ENCODE data around the gene LATS2. TPM values are rescaled to one million over a fixed set of nuclear protein-coding genes. Genes with fewer than 3 reads are reported as not detected.
A peak's percentile ranks its signal among the peaks of the same experiment; 100 is the strongest.

Gene LATS2
- total RNA-seq, 2 donors from 2014 or later, result 3.7 to 11.3 TPM

- no peak overlapping the region for H3K9ac ChIP-seq (ENCODE audit: low read depth in 2 of 2, low read length in 2 of 2)
- DNase-seq, result no peak
- H3K36me3 ChIP-seq, result no peaks in the 10 kb centered on the region
- intact Hi-C loops (cut with DNase I), result no loop called here
- H3K4me1 ChIP-seq, result no peaks in the 10 kb centered on the region
- no peak for TF ChIP-seq CTCF (IDR thresholded peaks at IDR 0.05)
- no peaks in the 10 kb centered on the region for H3K9me3 ChIP-seq
- H3K27ac ChIP-seq, result no peak overlapping the region
- peaks cover 4% of the 10 kb centered on the region for H3K27me3 ChIP-seq
- H3K4me3 ChIP-seq, result no peak overlapping the region
Measured at GRCh38 chr13:21078501-21078900, 17.1 kb upstream of the LATS2 start.

GRCh38 chr13:21077788-21078353 is 16.5 kb upstream of the LATS2 start:
- intact Hi-C loops (cut with DNase I), result no loop called here
- H3K27me3 ChIP-seq, result peaks cover 4% of the 10 kb centered on the region
- no peak overlapping the region for H3K4me3 ChIP-seq
- no peaks in the 10 kb centered on the region for H3K4me1 ChIP-seq
- no peak overlapping the region for H3K9ac ChIP-seq (ENCODE audit: low read depth in 2 of 2, low read length in 2 of 2)
- no peak overlapping the region for H3K27ac ChIP-seq
- no peaks in the 10 kb centered on the region for H3K9me3 ChIP-seq
- TF ChIP-seq CTCF (IDR thresholded peaks at IDR 0.05), result no peak
- no peak for DNase-seq
- H3K36me3 ChIP-seq, result no peaks in the 10 kb centered on the region

GRCh38 chr13:21077076-21077787 is 15.8 kb upstream of the LATS2 start:
- H3K9me3 ChIP-seq, result no peaks in the 10 kb centered on the region
- no peak overlapping the region for H3K27ac ChIP-seq
- no peak for DNase-seq
- TF ChIP-seq CTCF (IDR thresholded peaks at IDR 0.05), result no peak
- no peak overlapping the region for H3K4me3 ChIP-seq
- intact Hi-C loops (cut with DNase I), result no loop called here
- H3K36me3 ChIP-seq, result no peaks in the 10 kb centered on the region
- peaks cover 4% of the 10 kb centered on the region for H3K27me3 ChIP-seq
- H3K9ac ChIP-seq (ENCODE audit: low read depth in 2 of 2, low read length in 2 of 2), result no peak overlapping the region
- H3K4me1 ChIP-seq, result no peaks in the 10 kb centered on the region

GRCh38 chr13:21076253-21076652 is 14.9 kb upstream of the LATS2 start:
- peak overlapping the region; percentile 40 for H3K4me3 ChIP-seq
- no peak for TF ChIP-seq CTCF (IDR thresholded peaks at IDR 0.05)
- intact Hi-C loops (cut with DNase I), result no loop called here
- no peak overlapping the region for H3K27ac ChIP-seq
- H3K4me1 ChIP-seq, result no peaks in the 10 kb centered on the region
- no peak for DNase-seq
- no peaks in the 10 kb centered on the region for H3K9me3 ChIP-seq
- H3K27me3 ChIP-seq, result peaks cover 4% of the 10 kb centered on the region
- no peak overlapping the region for H3K9ac ChIP-seq (ENCODE audit: low read depth in 2 of 2, low read length in 2 of 2)
- no peaks in the 10 kb centered on the region for H3K36me3 ChIP-seq

GRCh38 chr13:21075379-21076249 is 14.2 kb upstream of the LATS2 start:
- Histone ChIP-seq H3K4me1 (no peaks in the 10 kb centered on the region), H3K4me3 (peak overlapping the region; percentile 40), H3K9me3 (no peaks in the 10 kb centered on the region), H3K27me3 (peaks cover 4% of the 10 kb centered on the region), H3K9ac (ENCODE audit: low read depth in 2 of 2, low read length in 2 of 2) (peak overlapping the region in 1 of 2 donors; percentile 56), H3K36me3 (no peaks in the 10 kb centered on the region), H3K27ac (no peak overlapping the region)
- no peak for DNase-seq
- intact Hi-C loops (cut with DNase I), result no loop called here
- TF ChIP-seq CTCF (IDR thresholded peaks at IDR 0.05), result no peak
